Germinal center (tissue), 1 donor: ENCODE results near the gene C19orf67.

Experiments
- DNase-seq: peaks from one replicate; pipeline ENCODE4 v3.0.0; 2012; ENCODE audit warnings: mixed read lengths, low spot score

C19orf67 gene

DNA sequence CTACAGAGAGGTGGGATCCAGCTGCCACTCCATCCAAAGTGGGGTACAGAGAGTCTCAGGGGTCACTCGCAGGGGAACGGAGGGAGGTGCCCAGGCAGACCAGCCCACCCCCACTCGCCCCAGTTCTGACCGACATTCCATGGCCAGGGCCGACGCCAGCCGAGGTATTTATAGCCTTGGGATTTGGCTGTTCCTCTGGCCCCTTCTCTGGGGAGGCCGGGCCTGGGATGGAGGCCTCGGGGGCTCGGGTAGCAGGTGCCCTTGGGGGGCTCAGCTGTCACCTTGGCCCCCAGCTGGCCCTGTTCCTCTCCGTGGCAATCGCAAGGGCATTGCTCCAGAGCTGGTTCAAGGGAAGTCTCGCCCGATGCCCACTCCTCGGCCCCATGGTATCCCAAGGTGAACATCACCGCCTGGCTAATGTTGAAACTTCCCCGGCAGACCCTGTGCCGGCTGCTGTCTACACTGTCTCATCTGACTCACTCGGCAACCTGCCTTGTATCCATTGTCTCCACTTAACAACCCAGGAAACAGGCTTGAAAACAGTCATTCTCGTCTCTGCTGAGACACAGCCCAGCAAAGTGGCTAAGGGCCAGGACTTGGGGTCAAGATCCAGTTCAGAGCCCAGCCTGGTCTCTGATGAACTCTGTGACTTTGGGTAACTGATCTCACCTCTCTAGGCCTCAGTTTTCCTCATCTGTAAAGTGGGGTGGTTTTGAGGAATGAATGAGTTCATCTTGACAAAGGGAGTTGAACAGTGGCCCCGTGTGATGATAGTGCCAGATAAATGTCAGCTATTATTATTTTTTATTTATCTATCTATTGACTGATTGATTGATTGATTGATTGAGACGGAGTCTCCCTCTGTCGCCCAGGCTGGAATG is 22.2 kb upstream of the C19orf67 start:
- no peak for DNase-seq

DNA sequence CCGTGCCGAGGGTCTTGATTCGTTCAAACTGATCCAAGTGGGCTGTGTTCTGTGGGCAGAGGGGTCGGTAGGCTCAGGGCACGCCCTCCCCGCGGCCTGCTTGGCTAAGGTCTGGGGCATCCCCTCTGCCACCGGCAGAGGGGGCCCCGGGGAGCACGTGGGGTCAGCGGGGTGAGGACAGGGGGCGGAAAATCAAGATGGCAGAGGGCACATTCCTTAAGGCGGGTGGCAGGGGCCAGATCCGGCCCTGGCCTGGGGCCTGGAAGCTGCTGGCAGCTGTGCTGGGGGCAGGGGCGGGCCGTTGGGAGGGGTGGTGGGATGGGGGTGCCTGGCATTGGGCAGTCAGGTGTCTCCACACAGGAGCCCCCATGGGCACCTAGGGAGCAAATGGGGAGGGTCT is 21.3 kb upstream of the C19orf67 start:
- no peak for DNase-seq

DNA sequence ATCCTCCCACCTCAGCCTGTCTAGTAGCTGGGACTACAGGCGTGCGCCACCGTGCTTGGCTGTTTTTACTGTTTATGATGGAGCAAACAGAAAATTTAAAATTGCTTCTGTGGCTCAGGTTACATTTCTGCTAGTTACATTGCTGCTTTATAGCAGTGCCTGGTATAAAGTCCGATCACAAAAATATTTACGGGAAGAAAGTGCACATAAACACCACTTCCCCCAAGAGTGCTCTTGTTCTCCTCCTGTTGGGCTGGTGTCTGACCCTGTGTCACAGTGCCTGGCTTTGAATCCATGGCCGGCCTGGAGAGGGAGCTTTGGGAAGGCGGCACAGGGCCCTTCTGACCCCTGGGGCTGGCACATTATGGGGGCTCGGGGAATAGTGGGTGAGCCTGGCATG is 20.1 kb upstream of the C19orf67 start:
- DNase-seq: no peak

DNA sequence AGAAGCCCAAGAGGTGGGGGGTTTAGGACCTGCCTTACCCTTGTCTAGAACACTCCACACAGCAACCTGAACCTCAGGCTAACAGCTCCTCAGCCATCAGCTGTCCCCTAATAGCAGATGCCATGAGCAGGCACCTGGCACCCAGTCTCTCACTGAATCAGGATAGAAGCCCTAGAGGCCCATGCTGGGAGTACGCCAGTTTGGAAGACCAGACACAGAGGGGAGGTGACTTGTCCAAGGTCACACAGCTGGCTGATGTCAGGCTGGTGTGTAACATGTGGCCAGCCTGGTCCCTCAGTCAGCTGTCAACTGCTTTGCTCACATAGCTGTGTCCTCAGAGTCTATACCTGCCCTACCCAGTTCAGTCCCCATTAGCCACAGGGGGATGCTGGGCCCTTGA is 17.7 kb upstream of the C19orf67 start:
- no peak for DNase-seq

DNA sequence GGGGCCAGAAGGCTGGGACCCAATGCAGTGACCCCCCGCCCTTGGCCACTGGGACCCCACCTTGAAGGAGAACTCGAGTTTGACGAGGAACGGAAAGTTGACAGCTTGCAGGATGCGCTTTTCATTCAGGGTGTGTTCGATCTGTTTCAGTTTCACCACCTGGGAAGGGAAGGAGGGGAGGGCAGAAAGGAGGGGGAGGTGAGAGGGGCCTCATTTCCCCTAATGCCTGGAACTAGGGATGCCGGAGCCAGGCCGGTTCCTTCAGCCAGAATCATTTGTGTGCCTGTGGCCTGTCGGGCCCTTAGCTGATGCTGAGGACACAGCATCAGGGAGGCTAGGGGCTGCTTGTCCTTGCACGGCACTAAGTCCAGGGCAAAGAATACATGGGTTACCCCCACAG is 17.2 kb upstream of the C19orf67 start:
- no peak for DNase-seq

DNA sequence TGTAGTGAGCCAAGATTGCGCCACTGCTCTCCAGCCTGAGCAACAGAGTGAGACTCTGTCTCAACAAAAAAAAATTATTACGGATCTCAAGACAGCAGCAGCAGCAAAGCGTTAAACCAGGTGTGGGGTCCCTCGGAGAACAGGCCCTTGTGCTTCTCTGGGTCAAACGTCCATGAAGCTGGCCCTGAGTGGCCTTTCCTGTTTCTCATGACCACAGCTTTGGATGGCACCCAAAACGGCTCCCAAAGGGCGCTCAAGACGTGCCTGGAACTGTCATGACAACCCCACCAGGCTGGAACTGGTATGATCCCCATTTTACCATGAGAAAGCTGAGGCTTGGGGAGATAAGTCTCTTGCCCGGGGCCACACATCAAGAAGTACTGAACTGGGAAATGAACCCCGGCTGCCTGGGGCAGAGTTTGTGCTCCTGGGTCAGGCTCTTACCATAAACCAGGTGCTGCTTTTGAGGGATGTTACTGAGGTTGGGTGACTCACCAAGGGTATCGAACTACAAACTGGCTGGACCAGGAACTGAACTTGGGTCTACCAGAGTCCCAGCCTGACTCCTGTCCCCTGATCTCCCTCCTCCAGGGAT is 16.6 kb upstream of the C19orf67 start:
- DNase-seq: no peak

DNA sequence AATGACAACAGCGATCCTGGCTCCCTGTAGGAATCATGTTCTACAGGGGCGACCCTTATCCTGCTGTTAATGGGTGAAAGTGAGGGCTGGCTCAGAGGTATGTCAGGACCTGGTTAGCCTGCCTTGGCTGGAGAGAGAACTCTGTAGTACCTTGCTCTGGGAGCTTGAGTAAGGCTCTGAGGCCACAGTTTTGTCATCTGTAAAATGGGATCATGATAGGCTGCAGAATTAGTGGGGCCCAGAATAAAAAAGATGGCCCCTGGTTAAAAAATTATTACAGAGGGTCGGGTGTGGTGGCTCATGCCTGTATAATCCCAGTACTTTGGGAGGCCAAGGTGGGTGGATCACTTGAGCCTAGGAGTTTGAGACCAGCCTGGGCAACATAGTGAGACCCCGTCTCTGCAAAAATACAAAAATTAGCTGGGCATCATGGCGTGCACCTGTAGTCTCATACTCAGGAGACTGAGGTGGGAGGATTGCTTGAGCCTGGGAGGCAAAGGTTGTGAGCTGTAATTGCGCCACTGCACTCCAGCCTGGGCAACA is 15.5 kb upstream of the C19orf67 start:
- DNase-seq: no peak

DNA sequence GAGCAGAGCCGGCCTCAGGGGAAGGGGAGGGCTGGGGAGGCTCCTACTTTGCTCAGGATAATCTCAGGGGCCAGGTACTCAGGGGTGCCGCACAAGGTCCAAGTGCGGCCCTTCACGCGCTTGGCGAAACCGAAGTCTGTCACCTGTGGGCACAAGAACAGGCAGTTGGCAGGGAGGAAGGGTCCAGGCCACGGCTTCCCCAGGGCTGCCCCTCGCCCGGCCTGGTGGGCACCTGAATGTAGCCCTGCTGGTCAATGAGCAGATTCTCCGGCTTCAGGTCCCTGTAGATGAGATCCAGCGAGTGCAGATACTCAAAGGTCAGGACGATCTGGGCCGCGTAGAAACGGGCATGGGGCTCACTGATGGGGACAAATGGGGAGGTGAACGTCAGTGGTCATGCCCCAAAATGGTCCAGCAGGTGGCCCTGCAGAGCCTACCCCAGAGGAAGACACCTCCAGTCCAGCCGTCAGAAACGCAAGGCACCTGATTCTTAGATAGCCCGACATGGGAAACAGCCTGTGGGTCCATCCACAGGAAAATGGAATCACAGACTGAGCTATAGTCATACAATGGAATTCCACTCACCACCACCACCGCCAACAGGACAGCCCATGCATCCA is 12.1 kb upstream of the C19orf67 start:
- DNase-seq: no peak

DNA sequence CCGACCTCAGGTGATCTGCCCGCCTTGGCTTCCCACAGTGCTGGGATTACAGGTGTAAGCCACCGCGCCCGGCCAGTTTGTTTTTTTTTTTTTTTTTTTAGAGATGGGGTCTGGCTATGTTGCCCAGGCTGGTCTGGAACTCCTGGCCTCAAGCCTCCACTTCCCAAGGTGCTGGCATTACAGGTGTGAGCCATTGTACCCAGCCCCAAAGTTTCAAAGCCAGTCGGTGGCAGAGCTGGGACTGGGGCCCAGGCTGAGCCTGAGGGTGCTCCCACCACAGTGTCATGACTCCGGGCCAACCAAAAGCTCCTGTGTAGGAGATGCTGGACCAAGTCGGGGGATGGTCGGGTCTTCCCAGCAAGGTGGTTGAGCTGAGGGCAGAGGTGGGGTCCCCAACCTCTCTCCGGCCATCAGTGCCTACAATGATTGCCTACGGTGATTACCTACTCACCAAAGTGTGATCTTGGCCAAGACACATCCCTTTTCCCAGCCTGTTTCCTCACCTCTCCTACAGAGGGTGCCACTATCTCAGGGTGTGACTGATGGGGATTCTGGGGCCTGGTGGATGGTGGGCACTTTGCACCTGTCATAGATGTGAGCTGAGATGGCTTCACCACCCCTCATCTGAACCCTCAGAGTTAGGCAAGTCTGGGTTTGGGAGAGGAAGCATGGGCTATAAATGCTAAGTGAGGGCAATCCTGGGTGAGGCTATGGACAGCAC is 10.8 kb upstream of the C19orf67 start:
- DNase-seq: no peak

DNA sequence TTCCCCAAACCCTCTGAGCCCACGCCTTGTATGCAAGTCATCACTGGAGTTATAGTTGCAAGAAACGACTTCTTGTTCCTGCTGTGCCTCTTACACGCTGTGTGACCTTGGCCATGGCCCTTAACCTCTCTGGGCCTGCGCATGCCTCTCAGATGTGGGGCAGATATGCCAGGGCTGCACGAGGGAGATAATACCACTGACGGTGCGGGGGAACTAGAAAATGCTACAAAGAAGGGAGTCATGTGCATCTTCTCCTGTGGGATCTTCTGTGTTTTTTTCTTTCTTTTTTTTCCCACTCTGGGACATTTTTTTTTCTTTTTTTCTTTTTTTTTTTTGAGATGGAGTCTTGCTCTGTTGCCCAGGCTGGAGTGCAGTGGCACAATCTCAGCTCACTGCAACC is 9.3 kb upstream of the C19orf67 start:
- no peak for DNase-seq

DNA sequence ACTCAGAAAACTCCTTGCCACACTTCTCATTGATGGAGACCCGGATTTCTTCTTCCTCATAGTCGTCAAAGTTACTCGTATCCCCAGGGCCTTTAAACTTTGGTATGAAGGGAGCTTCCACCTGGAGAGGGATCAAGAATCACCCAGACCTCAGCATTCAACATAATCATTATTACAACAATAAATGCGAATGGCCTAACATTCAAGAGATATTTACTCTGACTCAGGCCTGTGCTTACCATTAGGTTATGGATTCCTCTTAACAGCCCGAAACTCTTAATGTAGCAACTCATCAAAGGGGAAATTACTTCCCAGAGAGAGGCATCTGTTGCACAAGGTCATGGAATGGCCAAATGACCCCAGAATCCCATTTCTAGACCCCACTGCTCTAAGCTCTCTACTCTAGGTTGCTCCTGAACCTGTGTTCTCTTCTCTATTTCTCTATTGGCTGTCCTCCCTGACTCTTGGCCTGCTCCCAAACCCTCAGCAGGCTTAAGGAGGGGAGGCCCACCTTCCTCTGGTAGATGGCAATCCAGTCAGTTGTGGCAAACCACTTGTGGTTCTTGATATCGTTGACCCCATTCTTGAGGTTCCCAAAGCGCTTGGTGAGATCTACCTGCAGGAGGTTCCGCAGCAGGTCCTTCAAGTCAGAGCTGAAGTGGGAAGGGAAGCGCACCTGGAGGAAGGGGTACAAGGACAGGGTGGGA is 7.7 kb upstream of the C19orf67 start:
- DNase-seq: no peak

DNA sequence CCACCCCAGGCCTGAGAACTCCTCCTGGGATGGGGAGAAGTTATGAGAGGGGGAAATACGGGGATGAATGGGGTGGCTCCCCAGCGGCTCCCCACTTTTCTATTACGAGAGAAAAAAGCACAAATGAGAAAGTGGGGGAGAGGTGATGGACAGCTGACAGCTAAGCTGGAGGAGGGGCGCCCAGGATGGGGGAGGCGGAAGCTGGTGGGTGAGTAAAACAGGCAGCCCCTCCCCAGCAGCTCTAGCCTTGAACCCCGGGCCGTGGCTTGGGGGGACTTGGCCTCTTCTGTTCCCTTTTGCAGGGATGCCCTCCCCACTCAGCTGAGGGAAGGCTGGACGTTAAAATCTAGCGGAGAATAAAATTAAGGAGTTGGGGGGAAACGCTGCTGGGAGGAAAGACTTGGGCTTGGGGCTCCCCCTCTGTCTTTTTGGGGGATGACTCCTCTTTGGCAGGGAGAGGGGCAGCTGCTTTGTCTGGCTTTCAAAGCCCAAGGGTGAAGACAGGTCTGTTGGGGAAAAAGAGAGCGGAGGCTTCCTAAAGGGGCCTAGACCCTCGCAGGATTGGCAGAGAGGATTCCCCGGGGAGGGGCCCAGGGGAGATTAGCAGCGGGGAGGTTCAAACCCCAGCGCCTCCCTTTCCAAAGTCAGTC is 6.4 kb upstream of the C19orf67 start:
- DNase-seq: peak; percentile 61

DNA sequence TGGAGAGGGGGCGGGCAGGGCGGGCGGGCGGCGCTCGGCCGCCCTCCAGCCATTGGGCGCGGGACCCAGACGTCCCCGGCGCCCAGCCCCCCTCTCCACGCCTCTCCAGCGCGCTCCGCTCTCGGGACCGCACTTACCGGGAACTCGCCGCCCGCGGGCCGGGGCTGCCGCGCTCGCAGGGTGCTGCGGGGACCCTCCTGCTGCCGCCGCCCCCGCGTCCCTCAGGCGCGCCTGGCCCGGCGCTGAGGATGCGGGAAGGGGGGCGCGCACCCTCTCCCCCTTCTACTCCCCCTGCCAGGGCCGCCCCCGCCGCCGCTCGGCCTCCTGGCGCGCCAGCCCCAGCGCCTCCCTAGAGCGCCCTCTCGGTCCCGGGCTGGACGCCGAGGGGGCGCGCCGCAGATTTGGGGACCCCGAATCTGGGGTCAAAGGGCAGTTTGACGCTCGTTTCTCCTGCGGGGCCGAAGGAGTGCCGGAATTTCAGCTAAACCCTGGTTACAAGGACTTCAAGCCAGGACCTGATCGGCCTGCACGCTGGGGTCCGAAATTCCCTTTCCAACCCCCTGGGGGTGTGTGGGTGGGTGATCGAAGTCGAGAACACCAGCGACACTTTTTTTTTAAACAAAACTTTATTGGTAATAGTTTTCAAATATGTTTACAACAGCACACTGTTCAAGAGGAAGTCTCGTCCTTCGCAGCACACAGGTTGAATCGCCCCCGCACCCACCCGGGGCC is 5.7 kb upstream of the C19orf67 start:
- peak; percentile 91 for DNase-seq

DNA sequence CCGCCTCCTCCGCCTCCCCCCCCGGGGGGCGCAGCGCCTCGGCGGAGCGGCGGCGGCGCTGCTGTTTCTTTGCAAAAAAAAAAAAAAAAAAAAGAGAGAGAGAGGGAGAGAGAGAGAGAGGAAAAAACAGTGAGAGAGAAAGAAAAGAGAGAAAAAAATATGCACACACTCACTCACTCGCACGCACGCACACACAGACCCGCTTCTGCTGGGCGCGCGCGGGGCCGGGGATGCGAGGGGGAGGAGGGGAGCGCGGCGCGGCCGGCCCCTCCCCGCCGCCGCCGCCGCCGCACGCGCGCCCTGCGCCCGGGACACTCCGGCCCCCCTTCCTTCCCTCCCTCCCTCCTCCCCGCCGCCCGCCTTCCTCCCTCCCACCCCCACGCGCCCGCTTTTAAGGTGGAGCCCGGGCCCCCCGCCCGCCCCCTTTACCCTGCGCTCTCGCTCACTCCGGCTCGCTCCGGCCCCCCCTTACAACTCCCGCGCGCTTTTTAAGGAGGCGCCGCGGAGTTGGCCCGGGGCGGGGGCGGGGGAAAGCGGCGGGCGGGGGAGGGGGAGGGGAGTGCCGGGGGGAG is 5.0 kb upstream of the C19orf67 start, which contains the start of gene SAMD1:
Gene SAMD1, minus strand, starts transcription at position 243 of the 572 bp plus-strand sequence.
- DNase-seq: peak; percentile 88

DNA sequence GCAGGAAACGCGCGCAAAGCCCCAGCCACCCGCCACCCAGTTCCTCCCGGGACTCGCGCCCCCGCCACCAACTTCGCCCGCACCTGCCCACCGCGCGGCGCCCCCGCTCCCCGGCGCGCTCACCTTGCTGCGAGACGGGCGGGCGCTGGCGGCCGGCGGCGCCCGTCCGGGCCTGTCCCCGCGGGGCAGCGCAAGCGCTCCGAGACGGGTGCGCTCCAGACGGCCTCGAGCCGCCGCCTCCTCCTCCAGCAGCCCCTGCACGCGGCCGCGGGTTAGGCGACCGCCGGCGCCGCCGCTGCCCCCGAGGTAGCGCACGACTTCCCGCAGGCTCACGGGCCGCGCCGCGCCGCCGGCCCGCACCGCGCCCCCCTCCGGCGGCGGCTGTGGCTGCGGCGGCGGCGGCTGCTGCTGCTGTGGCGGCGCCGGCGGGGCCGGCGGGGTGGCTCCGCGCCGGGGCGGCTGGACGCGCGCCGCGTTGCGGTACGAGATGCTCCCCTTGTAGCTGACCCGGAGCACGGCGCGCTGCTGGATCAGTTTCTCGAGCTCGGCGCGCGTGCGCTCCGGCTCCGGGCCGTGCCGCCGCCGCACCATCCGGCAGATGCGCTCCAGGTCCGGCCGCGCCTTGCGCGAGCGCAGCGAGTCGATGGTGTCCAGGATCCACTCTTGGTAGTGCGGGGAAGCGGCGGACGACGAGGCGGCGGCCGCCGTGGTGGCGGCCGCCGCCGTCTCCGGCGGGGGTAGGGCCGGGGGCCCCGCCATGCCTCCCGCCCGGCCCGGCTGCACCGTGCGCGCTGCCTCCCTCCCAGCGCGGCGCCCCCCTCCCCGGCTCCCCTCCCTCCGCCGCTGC is 4.3 kb upstream of the C19orf67 start:
- DNase-seq: peak; percentile 56

DNA sequence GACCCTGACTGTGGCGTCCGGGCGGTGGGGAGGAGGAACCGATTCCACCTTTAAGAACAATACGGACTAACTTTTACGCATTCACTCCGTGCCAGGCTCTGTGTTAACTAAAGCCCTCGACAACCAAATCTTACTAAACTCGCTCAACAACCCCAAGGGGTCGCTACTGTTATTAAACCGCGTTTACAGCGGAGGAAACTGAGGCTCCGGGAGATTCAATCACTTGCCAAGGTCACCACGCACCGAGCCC is 3.8 kb upstream of the C19orf67 start:
- DNase-seq: peak; percentile 25

DNA sequence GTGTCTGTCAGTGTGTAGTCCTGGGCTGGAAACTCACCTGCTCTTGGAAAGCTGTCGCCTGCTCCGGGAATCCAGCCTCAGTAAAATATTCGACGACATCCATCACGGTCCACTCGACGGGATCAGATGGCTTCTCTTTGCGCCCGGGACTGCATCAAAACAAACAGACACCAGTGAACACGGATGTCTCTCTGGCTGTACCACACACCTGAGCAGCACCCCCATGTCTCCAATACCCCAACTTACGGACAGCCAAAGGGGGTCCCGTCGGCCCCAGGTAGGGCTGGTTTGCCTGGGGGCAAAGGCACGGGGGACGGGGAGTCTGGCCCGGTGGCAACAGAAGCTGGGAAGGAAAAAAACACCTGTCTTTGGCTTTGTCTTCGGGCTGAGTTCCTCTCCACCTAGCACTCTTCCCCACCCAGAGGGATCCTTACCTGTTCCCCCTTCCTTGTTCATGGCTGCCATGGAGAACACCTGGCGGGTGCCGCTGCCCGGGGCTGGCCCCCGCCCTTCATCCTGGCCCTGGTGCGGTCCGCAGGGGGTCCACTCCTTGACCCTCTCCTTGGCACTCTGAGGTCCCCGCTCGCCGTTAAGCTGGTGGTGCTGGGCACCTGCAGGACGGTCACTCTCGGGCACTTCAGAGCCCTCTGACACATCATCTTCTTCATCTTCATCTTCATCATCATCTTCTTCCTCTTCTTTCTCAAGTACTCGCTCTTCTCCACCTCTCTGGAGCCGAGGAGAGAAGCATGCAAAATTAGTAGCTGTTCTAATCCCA is 3.2 kb upstream of the C19orf67 start:
- DNase-seq: no peak

DNA sequence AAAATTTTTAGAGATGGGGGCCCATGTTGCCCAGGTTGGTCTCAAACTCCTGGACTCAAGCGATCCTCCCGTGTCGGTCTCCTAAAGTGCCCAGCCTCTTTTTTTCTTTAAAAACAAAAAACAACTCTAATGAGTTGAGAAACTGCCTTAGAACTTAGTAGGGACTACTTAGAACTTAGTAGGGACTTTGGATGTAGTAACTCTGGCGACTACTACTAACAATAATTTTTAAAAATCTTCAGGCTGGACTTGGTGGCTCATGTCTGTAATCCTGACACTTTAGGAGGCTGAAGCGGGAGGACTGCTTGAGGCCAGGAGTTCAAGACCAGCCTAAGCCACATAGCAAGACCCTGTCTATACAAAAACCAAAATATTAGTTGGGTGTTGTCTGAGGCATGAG is 515 bp upstream of the C19orf67 start:
- DNase-seq: no peak

DNA sequence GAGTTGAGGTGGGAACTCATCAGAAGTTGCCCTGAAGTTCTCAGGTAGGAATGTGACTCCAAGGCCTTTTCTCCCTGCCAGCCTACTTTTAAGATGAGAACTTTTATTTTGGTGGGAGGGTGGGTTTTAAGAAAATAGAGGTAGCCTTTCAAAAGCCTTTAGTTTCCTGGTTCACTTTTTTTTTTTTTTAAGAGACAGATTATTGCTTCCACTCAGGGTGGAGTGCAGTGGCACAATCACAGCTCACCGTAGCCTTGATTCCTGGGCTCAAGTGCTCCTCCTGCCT is 3.0 kb downstream of the C19orf67 start:
- DNase-seq: no peak
